ENCODE results near the gene PJA1.

GRCh38 chrX:69155786-69156520 lies 9.3 kb downstream of the PJA1 start:
- TF ChIP-seq ZNF175 (tag by site-specific recombination; IDR thresholded peaks at IDR 0.05) (no peak), CTCF (tag by site-specific recombination; IDR thresholded peaks at IDR 0.05) (no peak), ZBTB10 (tag by site-specific recombination; IDR thresholded peaks at IDR 0.05) (no peak), TCF7L2 (IDR thresholded peaks at IDR 0.05; ENCODE audit: borderline replicate concordance, low read depth, low read length) (no peak), REST (tag by site-specific recombination; IDR thresholded peaks at IDR 0.05) (no peak), ZNF274 (IDR thresholded peaks at IDR 0.05; ENCODE audit: low read length) (no peak), ZNF274 (tag by site-specific recombination; IDR thresholded peaks at IDR 0.05; ENCODE audit: borderline replicate concordance) (no peak), KLF16 (tag by site-specific recombination; IDR thresholded peaks at IDR 0.05) (no peak), ZIC2 (tag by site-specific recombination; IDR thresholded peaks at IDR 0.05) (no peak), ZNF292 (tag by site-specific recombination; IDR thresholded peaks at IDR 0.05; ENCODE audit: borderline replicate concordance, low read depth) (no peak), ZNF366 (tag by site-specific recombination; conservative IDR thresholded peaks at IDR 0.05) (no peak), MYNN (tag by site-specific recombination; IDR thresholded peaks at IDR 0.05; ENCODE audit: borderline replicate concordance) (no peak), ZFP69B (tag by site-specific recombination; IDR thresholded peaks at IDR 0.05) (no peak)
